GM19025 (cell line): ENCODE results near the gene BCL7B.
"Not testable (repeated sequence)": the region's sequence is repeated elsewhere in the genome, so short reads cannot be mapped to it uniquely, and the experiment has no call there.

Source experiments
- ATAC-seq: cut with Tn5 transposase; IDR thresholded peaks from one replicate; pipeline ENCODE4 v1.9.1; 2021; ENCODE audit warnings: mild to moderate bottlenecking, low read depth, moderate library complexity; ENCODE audit not compliant: unreplicated experiment

BCL7B gene

GRCh38 chr7:73573276-73573675 lies 15.8 kb upstream of the BCL7B start:
- no peak for ATAC-seq

GRCh38 chr7:73572767-73573186 lies 15.3 kb upstream of the BCL7B start:
- no peak for ATAC-seq

GRCh38 chr7:73570977-73571376 lies 13.5 kb upstream of the BCL7B start:
- ATAC-seq, result no peak

- ATAC-seq, result no peak
Observed at GRCh38 chr7:73570521-73570920, 13.0 kb upstream of the BCL7B start.

DNA sequence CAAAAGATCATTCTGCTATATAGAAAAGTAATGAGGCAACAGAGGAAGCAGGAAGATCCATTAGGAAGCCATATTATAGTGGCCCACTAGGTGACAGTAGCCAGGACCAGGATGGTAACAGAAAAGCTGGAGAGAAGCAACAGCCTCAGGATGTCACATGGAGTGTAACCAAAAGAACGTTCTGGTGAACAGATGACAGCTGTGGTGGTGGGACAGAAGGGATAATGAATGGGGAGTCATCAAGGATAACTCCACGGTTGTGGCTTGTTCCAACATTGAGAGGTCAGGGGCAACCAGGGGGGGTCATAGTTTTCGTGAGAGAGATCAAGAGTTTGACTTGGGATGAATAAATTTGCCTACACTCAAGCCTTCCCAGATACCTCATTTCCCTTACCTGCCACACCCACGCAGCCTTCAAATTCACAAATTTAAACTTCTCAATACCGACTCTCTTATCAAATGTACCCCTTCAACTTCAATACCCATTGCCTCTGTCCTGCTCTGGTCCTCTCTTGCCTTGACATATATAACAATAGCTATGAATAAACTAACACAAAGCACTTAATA lies 11.6 kb upstream of the BCL7B start:
- ATAC-seq, result no peak

DNA sequence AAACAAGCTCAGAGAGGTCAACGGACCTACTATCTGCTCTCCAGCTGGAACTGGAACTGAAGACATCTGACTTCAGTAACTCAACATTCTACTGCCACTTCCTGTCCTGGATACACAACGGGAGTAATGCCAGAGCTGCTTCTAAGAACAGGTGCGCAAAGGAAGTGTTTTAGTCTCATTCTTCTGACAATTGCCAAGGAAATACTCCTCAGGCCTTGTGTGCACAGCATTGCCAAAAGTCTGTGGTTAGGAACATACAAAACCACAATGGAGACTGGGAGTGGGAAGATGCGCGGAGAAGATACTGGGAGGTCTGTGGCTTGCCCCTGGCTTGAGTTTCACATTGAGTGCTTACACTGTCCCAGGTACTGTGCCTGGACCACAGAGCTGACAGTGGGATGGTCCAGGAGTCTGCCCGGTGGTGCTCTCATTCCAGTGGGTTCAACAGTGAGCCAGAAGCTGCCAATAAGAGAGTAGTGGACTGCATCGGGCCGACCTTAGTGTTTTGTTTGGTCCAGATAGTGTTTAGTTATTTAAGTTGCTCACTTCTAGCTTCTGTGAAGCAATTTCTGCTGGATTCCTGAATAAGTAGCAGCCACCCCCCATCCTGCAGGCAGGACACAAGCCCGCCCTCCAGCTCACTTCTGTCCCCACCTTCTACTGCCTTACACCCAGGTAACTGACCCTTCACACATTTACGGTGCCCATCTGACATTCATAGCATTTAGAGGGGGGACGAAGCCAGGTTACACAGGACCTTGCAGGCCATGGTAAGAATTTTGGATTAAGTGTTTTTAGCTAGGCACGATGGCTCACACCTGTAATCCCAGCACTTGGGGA lies 10.6 kb upstream of the BCL7B start:
- ATAC-seq, result no peak

DNA sequence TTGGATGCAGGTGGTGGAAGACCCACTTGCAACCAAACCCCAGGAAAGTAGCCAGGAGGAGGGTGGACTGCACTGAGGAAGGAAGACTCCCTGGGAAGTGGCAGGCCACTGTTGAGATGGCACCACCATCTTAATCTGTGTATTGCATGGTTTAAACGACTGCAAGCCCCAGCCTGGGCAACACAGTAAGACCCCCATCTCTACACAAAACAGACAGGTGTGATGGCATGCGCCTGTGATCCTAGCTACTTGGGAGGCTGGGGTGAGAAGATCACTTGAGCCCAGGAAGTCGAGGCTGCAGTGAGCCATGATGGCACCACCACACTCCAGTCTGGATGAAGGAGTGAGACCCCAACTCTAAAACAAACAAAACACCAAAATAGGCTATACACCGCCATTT lies 9.7 kb upstream of the BCL7B start:
- no peak for ATAC-seq

DNA sequence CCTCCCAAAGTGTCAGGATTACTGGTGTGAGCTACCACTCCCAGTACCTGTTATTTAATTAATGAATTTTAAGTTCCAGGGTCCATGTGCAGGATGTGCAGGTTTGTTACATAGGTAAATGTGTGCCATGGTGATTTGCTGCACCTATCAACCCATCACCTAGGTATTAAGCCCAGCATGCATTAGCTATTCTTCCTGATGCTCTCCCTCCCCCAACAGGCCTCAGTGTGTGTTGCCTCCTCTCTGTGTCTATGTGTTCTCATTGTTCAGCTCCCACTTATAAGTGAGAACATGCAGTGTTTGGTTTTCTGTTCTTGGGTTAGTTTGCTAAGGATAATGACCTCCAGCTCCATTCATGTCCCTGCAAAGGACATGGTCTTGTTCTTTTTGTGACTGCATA lies 8.9 kb upstream of the BCL7B start:
- ATAC-seq, result not testable (repeated sequence)

DNA sequence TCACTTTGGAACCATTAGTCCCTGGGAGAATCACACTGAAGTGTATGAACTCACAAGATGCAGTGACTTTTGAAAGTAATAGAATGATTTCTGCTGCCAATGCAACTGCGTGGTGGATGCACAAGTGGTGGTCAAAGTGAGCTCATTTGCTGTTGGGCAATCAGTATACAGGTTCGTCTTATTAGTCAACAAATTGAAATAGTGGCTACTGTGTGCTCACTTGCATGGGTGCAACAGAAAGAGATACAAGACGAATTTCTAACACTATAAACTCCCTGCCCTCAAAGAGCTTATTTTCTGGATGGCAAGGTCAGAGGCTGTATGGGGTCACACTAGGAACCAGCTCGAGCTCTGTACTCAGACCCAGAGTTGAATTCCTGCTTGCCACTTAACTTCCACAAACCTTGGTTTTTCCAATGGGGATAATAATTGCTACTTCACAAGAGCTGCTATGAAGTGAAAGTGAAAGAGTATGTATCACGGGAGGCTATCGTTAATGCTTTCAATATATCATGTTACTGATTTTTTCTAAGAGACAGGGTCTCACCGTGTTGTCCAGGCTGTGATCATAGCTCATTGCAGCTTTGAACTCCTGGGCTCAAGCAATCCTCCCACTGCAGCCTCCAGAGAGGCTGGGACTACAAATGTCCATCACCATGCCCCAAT lies 8.3 kb upstream of the BCL7B start:
- no peak for ATAC-seq

GRCh38 chr7:73560109-73560835 lies 2.8 kb upstream of the BCL7B start:
- ATAC-seq, result no peak

DNA sequence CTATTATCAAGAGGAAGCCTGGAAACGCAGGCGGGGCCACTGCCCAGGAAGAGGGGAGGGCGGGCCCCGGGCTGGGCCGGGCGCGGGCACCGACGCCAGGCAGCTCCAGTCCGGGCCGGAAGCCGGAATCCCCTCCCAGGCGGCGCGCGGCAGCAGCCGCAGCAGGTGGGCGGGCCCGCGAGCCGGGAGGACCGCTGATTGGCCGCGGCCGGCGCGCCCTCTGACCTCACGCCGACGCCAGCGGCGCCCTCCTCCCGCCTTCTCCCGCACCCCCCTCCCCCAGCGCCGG lies 438 bp downstream of the BCL7B start:
- peak; percentile 76 for ATAC-seq

GRCh38 chr7:73556208-73557107 lies 1.0 kb downstream of the BCL7B start:
- ATAC-seq, result no peak

DNA sequence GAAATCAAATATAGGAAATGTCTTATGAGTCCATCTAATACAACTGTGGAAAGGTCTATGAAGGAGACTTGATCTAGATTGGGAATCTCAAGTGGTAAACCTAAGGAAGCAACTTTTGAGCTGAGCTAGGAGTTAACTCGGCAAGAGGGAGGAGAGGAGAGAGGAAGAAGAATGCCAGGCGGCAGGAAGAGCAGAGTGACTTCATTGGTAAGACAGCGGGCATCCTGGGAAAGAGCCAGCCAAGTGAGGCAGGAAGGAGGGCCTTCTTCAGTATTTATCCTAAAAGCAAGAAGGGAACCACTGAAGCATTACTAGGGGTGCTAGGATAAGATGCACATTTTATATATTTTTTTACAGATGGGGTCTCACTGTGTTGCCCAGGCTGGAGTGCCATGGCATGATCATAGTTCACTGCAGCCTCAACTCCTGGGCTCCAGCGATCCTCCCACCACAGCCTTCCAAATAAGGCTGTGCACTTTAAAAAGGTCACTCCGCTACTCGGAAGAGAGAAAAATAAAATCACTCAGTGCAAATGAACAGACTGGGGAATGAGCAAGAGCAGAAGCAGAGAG lies 2.0 kb downstream of the BCL7B start:
- no peak for ATAC-seq

GRCh38 chr7:73550093-73550492 lies 7.4 kb downstream of the BCL7B start:
- ATAC-seq, result not testable (repeated sequence)

DNA sequence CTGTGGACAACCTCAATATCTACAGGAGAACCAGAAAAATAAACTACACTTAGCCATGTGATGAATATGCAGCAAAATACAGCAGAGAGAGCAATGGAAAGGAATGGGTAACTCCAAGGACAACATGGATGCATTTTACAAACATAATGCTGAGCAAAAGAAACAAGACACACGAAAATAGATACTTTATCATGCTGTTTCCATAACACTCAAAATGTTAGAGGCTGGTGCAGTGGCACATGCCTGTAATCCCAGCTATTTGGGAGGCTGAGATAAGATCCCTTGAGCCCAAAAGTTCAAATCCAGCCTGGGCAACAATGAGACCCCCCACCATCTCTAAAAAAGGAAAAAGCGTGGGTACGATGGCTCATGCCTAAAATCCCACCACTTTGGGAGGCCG lies 8.3 kb downstream of the BCL7B start:
- no peak for ATAC-seq

GRCh38 chr7:73547841-73548240 lies 9.6 kb downstream of the BCL7B start:
- ATAC-seq, result no peak

DNA sequence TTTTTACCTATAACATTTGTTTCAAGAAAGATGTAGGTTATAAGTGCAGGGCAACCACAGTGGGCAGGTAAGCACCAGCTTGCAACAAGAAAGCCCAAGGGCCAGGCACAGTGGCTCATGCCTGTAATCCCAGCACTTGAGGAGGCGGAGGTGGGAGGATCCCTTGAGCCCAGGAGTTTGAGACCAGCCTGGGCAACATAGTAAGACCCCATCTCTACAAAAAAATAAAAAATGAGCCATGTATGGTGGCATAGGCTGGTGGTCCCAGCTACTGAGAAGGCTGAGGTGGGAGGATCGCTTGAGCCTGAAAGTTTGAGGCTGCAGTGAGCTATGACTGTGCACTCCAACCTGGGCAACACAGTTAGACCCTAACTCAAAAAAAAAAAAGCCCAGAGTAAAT lies 12.8 kb downstream of the BCL7B start:
- ATAC-seq, result no peak

DNA sequence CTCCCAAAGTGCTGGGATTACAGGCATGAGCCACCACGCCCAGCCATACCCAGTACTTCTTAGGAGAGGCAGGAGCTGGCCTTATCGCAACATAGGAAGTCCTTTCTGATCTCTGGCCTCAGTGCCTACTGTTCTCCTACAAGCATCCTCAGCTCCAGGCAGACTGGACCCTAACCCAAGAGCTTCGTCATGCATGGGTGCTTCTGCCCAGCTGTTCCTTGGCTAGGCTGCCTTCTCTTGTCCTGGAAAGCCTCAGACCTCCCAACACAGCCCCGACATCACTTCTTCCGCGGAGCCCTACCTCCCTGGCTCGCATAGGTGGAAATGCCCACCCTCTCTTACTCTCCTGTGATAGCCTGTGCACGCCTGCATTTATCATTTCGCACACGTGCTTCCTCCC lies 15.8 kb downstream of the BCL7B start:
- ATAC-seq, result no peak

- no peak for ATAC-seq
Observed at GRCh38 chr7:73539709-73540108, 17.8 kb downstream of the BCL7B start.

- ATAC-seq, result not testable (repeated sequence)
Observed at GRCh38 chr7:73538510-73538909, 19.0 kb downstream of the BCL7B start.
